Measurements from ENCODE around the gene CGNL1. TPM values are rescaled to one million over a fixed set of nuclear protein-coding genes. Genes with fewer than 3 reads are reported as not detected.

CGNL1 gene
- total and polyA plus RNA-seq, 8 donors, result 0.29 to 36.2 (median 19.5) TPM

GRCh38 chr15:57494581-57494980 is 118.3 kb downstream of the CGNL1 start:
- H3K36me3 ChIP-seq, result no peaks in the 10 kb centered on the region
- intact Hi-C loops (cut with DNase I; ENCODE audit: low total_unique reads), result no loop called here

GRCh38 chr15:57495041-57495440 is 118.7 kb downstream of the CGNL1 start:
- H3K4me3 ChIP-seq, result no peak overlapping the region
- H3K36me3 ChIP-seq, result no peaks in the 10 kb centered on the region
- no peak for DNase-seq
- H3K27me3 ChIP-seq, result no peaks in the 10 kb centered on the region
- peak overlapping the region in 2 of 5 donors; percentile 11 to 73 for H3K27ac ChIP-seq
- TF ChIP-seq POLR2AphosphoS5 (IDR thresholded peaks at IDR 0.05) (no peak), EP300 (IDR thresholded peaks at IDR 0.05) (no peak), POLR2A (IDR thresholded peaks at IDR 0.05) (no peak)
- intact Hi-C loops (cut with DNase I; ENCODE audit: low total_unique reads), result no loop called here
- peaks cover 30 to 52% (median 33%) of the 10 kb centered on the region in 4 donors for H3K4me1 ChIP-seq
- 61 to 72% (median 63%) methylated on average over 2 of the region's 2 CpGs for WGBS, 5 donors
- H3K9me3 ChIP-seq, result no peaks in the 10 kb centered on the region

More at GRCh38 chr15:57494581-57494980, 118.3 kb downstream of the CGNL1 start:
- no peak for DNase-seq
- Histone ChIP-seq H3K27ac (no peak overlapping the region), H3K9me3 (no peaks in the 10 kb centered on the region), H3K4me1 (peaks cover 30 to 50% (median 33%) of the 10 kb centered on the region in 4 donors), H3K27me3 (no peaks in the 10 kb centered on the region), H3K4me3 (no peak overlapping the region)
- 62 to 87% (median 85%) methylated on average over 4 of the region's 4 CpGs for WGBS, 5 donors
- no peak for TF ChIP-seq CTCF (IDR thresholded peaks at IDR 0.05)
- TF ChIP-seq POLR2AphosphoS5 (IDR thresholded peaks at IDR 0.05), result no peak
- TF ChIP-seq EP300 (IDR thresholded peaks at IDR 0.05), result no peak
- TF ChIP-seq POLR2A (IDR thresholded peaks at IDR 0.05), result no peak

- no peaks in the 10 kb centered on the region for H3K9me3 ChIP-seq
- intact Hi-C loops (cut with DNase I; ENCODE audit: low total_unique reads), result no loop called here
- H3K4me3 ChIP-seq, result no peak overlapping the region
- peak overlapping the region in 4 of 5 donors; percentile 51 to 73 (median 64) for H3K27ac ChIP-seq
- WGBS, 5 donors, result 65 to 76% (median 70%) methylated on average over 2 of the region's 2 CpGs
- DNase-seq, result peak in 1 of 2 donors; percentile 71
- TF ChIP-seq EP300 (IDR thresholded peaks at IDR 0.05) (no peak), CTCF (IDR thresholded peaks at IDR 0.05) (no peak), POLR2AphosphoS5 (IDR thresholded peaks at IDR 0.05) (no peak), POLR2A (IDR thresholded peaks at IDR 0.05) (no peak)
- peaks cover 30 to 58% (median 33%) of the 10 kb centered on the region in 4 donors for H3K4me1 ChIP-seq
- no peaks in the 10 kb centered on the region for H3K27me3 ChIP-seq
- H3K36me3 ChIP-seq, result no peaks in the 10 kb centered on the region
These were observed 119.4 kb downstream of the CGNL1 start for GRCh38 chr15:57495554-57496165.

- Histone ChIP-seq H3K9me3 (no peaks in the 10 kb centered on the region), H3K4me1 (peaks cover 37 to 67% (median 39%) of the 10 kb centered on the region in 4 donors), H3K36me3 (no peaks in the 10 kb centered on the region), H3K27me3 (no peaks in the 10 kb centered on the region), H3K27ac (peak overlapping the region; percentile 51 to 73 (median 66)), H3K4me3 (no peak overlapping the region)
- 93 to 100% (median 100%) methylated on average over 1 of the region's 1 CpG for WGBS, 5 donors
- DNase-seq, result no peak
- TF ChIP-seq EP300 (IDR thresholded peaks at IDR 0.05) (no peak), POLR2AphosphoS5 (IDR thresholded peaks at IDR 0.05) (no peak), CTCF (IDR thresholded peaks at IDR 0.05) (no peak)
- intact Hi-C loops (cut with DNase I; ENCODE audit: low total_unique reads), result no loop called here
These were observed 120.3 kb downstream of the CGNL1 start for GRCh38 chr15:57496594-57496945.
